A549 (cell line): ENCODE results near the gene MAL. TPM values are rescaled to one million over a fixed set of nuclear protein-coding genes. Genes with fewer than 3 reads are reported as not detected.

Source experiments
- ATAC-seq, 2 experiments: fragments of 200-7000 bp in 1 of 2; fragments of >200 bp in 1 of 2; cut with Nextera tagmentation in 1 of 2; cut with Tn5 transposase in 1 of 2; 3 replicates each; pipeline versions ENCODE4 v1.8.0 to v1.9.1; 2018 to 2020; ENCODE audit warnings: mild to moderate bottlenecking in 1 of 2, moderate library complexity in 1 of 2
- CTCF ChIA-PET: fragments of 300-600 bp; sonication (Branson Sonifier 250); formaldehyde crosslinking; extraction: SDS; loops from one replicate; lab custom pipeline; 2021; ENCODE audit warnings: antibody characterized with exemption, inconsistent platforms; lab: Yijun Ruan, JAX
- POLR2A ChIA-PET: fragments of 350-600 bp; formaldehyde crosslinking; extraction: SDS; loops from one replicate; lab custom pipeline; 2021; ENCODE audit warnings: antibody characterized with exemption, inconsistent platforms; lab: Yijun Ruan, JAX
- DNase-seq, 2 experiments: peaks; one replicate each; pipeline versions ENCODE4 v3.0.0 to v3.0.0-alpha.2; 2011 to 2016; ENCODE audit warnings: low read depth in 1 of 2, low spot score in 1 of 2
- FAIRE-seq: peaks from 2 replicates; lab custom pipeline; 2011; peaks lifted over from hg19 to GRCh38; lab: Jason Lieb, UNC
- H3K27ac ChIP-seq, 2 experiments: fragments of >200 bp; sonication (Bioruptor Twin); formaldehyde crosslinking; 3 replicates each; pipeline ENCODE4 v1.5.1; 2016 to 2017
- H3K4me1 ChIP-seq: fragments of >200 bp; sonication (Bioruptor Twin); formaldehyde crosslinking; 3 replicates; pipeline ENCODE4 v1.6.1; 2016
- H3K4me2 ChIP-seq: fragments of >200 bp; sonication (Bioruptor Twin); formaldehyde crosslinking; 3 replicates; pipeline ENCODE4 v1.6.1; 2016
- H3K4me3 ChIP-seq: fragments of >200 bp; sonication (Bioruptor Twin); formaldehyde crosslinking; 3 replicates; pipeline ENCODE4 v1.5.1; 2016
- H3K9me3 ChIP-seq: fragments of >200 bp; sonication (Bioruptor Twin); formaldehyde crosslinking; 3 replicates; pipeline ENCODE4 v1.6.1; 2016
- ATOH8 ChIP-seq: fragments of 250-450 bp; sonication (Bioruptor Pico); IDR thresholded peaks from 2 replicates; pipeline ENCODE4 v1.5.0; 2020; ENCODE audit warnings: low read depth, mild to moderate bottlenecking, moderate library complexity
- BHLHE40 ChIP-seq: IDR thresholded peaks from 2 replicates; pipeline ENCODE4 v1.6.1; 2012; ENCODE audit warnings: low read depth, low read length, inconsistent platforms
- CBX8 ChIP-seq: fragments of 200-600 bp; sonication (generic); IDR thresholded peaks from 2 replicates; pipeline ENCODE4 v1.6.1; 2016
- CEBPB ChIP-seq, 2 experiments: fragments of >200 bp in 1 of 2; sonication (Bioruptor Twin) in 1 of 2; formaldehyde crosslinking in 1 of 2; IDR thresholded peaks; 2 replicates each; pipeline ENCODE4 v1.6.1; 2012 to 2016
- CHD4 ChIP-seq: fragments of 200-600 bp; sonication (generic); IDR thresholded peaks from 2 replicates; pipeline ENCODE4 v1.6.1; 2016; ENCODE audit warnings: antibody characterized with exemption, mild to moderate bottlenecking, borderline replicate concordance
- E2F6 ChIP-seq: IDR thresholded peaks from 2 replicates; pipeline ENCODE4 v1.6.1; 2012; ENCODE audit warnings: low read depth, borderline replicate concordance
- ELK1 ChIP-seq: fragments of 150-350 bp; IDR thresholded peaks from 2 replicates; pipeline ENCODE4 v1.6.1; 2014; ENCODE audit warnings: low read depth, mild to moderate bottlenecking, low read length
- EP300 ChIP-seq, 2 experiments: fragments of >200 bp; sonication (Bioruptor Twin); formaldehyde crosslinking; IDR thresholded peaks; 2 replicates in 1 of 2; 3 replicates in 1 of 2; pipeline ENCODE4 v1.6.1; 2016 to 2017
- FOSL2 ChIP-seq, 2 experiments: fragments of 450-650 bp in 1 of 2; fragments of >200 bp in 1 of 2; sonication (Bioruptor Twin) in 1 of 2; formaldehyde crosslinking; IDR thresholded peaks; 2 replicates each; pipeline versions ENCODE4 v1.5.0 to v1.6.1; 2016 to 2020; ENCODE audit warnings: mild to moderate bottlenecking in 1 of 2, moderate library complexity in 1 of 2
- GATA3 ChIP-seq: IDR thresholded peaks from 2 replicates; pipeline ENCODE4 v1.6.1; 2012; ENCODE audit warnings: borderline replicate concordance
- HOXA7 ChIP-seq: fragments of 250-450 bp; sonication (Bioruptor Pico); IDR thresholded peaks from 2 replicates; pipeline ENCODE4 v1.5.0; 2020; ENCODE audit warnings: mild to moderate bottlenecking, moderate library complexity
- HOXB13 ChIP-seq: fragments of 250-450 bp; sonication (Bioruptor Pico); IDR thresholded peaks from 2 replicates; pipeline ENCODE4 v1.5.0; 2020; ENCODE audit warnings: low read depth, mild to moderate bottlenecking, moderate library complexity
- JUN ChIP-seq, 2 experiments: fragments of >200 bp; sonication (Bioruptor Twin); formaldehyde crosslinking; IDR thresholded peaks; 2 replicates in 1 of 2; 3 replicates in 1 of 2; pipeline ENCODE4 v1.6.1; 2016 to 2017
- JUNB ChIP-seq: fragments of >200 bp; sonication (Bioruptor Twin); formaldehyde crosslinking; IDR thresholded peaks from 2 replicates; pipeline ENCODE4 v1.6.1; 2016
- MAFK ChIP-seq: fragments of 450-650 bp; IDR thresholded peaks from 2 replicates; pipeline ENCODE4 v1.6.1; 2014; ENCODE audit not compliant: partially characterized antibody
- MAX ChIP-seq: IDR thresholded peaks from 2 replicates; pipeline ENCODE4 v1.6.1; 2012
- NPAS2 ChIP-seq: fragments of 250-450 bp; sonication (Bioruptor Pico); IDR thresholded peaks from 2 replicates; pipeline ENCODE4 v1.8.0; 2022; ENCODE audit warnings: mild to moderate bottlenecking, moderate library complexity, borderline replicate concordance
- NR3C1 ChIP-seq: fragments of >200 bp; sonication (Bioruptor Twin); formaldehyde crosslinking; IDR thresholded peaks from 3 replicates; pipeline ENCODE4 v1.6.1; 2017
- PBX3 ChIP-seq: IDR thresholded peaks from 2 replicates; pipeline ENCODE4 v1.6.1; 2012
- PHF8 ChIP-seq: fragments of 200-600 bp; sonication (generic); IDR thresholded peaks from 2 replicates; pipeline ENCODE4 v1.6.1; 2016; ENCODE audit warnings: low read depth, mild to moderate bottlenecking, antibody characterized with exemption, moderate library complexity, borderline replicate concordance
- POLR2A ChIP-seq: IDR thresholded peaks from 2 replicates; pipeline ENCODE4 v1.6.1; 2012; ENCODE audit warnings: mild to moderate bottlenecking, low read length
- RAD21 ChIP-seq, 2 experiments: fragments of >200 bp in 1 of 2; sonication (Bioruptor Twin) in 1 of 2; formaldehyde crosslinking in 1 of 2; IDR thresholded peaks in 1 of 2; conservative IDR thresholded peaks in 1 of 2; 2 replicates in 1 of 2; 3 replicates in 1 of 2; pipeline ENCODE4 v1.6.1; 2012 to 2018; ENCODE audit warnings: inconsistent platforms in 1 of 2
- RNF2 ChIP-seq: fragments of 200-600 bp; sonication (generic); IDR thresholded peaks from 2 replicates; pipeline ENCODE4 v1.6.1; 2016; ENCODE audit warnings: low read depth, mild to moderate bottlenecking, antibody characterized with exemption, moderate library complexity, borderline replicate concordance
- SREBF2 ChIP-seq: fragments of 450-650 bp; IDR thresholded peaks from 2 replicates; pipeline ENCODE4 v1.6.1; 2014; ENCODE audit warnings: mild to moderate bottlenecking, moderate library complexity
- TFCP2L1 ChIP-seq: fragments of 250-450 bp; sonication (Bioruptor Pico); IDR thresholded peaks from 2 replicates; pipeline ENCODE4 v1.5.0; 2021; ENCODE audit warnings: mild to moderate bottlenecking
- ZC3H11A ChIP-seq: fragments of 450-650 bp; IDR thresholded peaks from 2 replicates; pipeline ENCODE4 v1.6.1; 2014; ENCODE audit warnings: antibody characterized with exemption, mild to moderate bottlenecking
- WGBS: methylation state at CpG from one replicate; pipeline ENCODE4 v1.1.6; 2017; ENCODE audit errors: missing lambda C conversion rate; 5-methylcytosine and 5-hydroxymethylcytosine counted together
- polyA plus RNA-seq, 4 experiments: library from polyadenylated mRNA; depleted of rRNA in 3 of 4; stranded (reverse); fragments of >200 nt; fragmentation: RNase III in 1 of 4; extraction: RNeasy Plus Mini Kit Qiagen cat#74134 plus additional on column Dnase treatment in 1 of 4; gene quantifications; 2 replicates in 3 of 4; 3 replicates in 1 of 4; pipeline ENCODE4 v1.2.3, GENCODE V29; 2011 to 2017

The MAL gene
- polyA plus RNA-seq, 2 of the 4 experiments (the other 2 are of a cell fraction): not detected

GRCh38 chr2:95002498-95002897, 23.0 kb upstream of the MAL start:
- DNase-seq (no peak), ATAC-seq (no peak), FAIRE-seq (no peak)
- 71% methylated on average over 5 of the region's 5 CpGs for WGBS
- CTCF ChIA-PET: interaction anchor here (1.1 to 1.8 kb wide), 4 partner anchors 9 to 17 kb away, joined by 3 to 6 read pairs (median 3); no protein-coding TSS in a partner anchor
- no peak overlapping the region for H3K27ac ChIP-seq
- no peak overlapping the region for H3K4me3 ChIP-seq
- no peaks in the 10 kb centered on the region for H3K9me3 ChIP-seq
- no peaks in the 10 kb centered on the region for H3K4me1 ChIP-seq
- H3K4me2 ChIP-seq: no peak overlapping the region
- POLR2A ChIA-PET: no interaction called here
- TF ChIP-seq GATA3 (no peak), ZC3H11A (no peak), NPAS2 (CRISPR knock-in tag) (no peak), ATOH8 (no peak), ELK1 (no peak), MAFK (no peak), NR3C1 (no peak)
- TF ChIP-seq, all 56 proteins: peak for 0

- FAIRE-seq: no peak
- Histone ChIP-seq H3K4me2 (no peak overlapping the region), H3K4me1 (no peaks in the 10 kb centered on the region)
- TF ChIP-seq CBX8 (no peak), RAD21 (conservative IDR thresholded peaks at IDR 0.05 in 1 of 2, IDR thresholded peaks at IDR 0.05 in 1 of 2) (no peak), HOXA7 (CRISPR knock-in tag) (no peak), PBX3 (no peak), EP300 (IDR thresholded peaks at IDR 0.05) (no peak), E2F6 (no peak)
- TF ChIP-seq, all 56 proteins: peak for 0
- Histone ChIP-seq H3K4me3 (no peak overlapping the region), H3K9me3 (no peaks in the 10 kb centered on the region), H3K27ac (no peak overlapping the region)
- CTCF ChIA-PET: interaction anchor here (1.8 kb wide), 1 partner anchor 18 kb away, joined by 6 read pairs; no protein-coding TSS in a partner anchor
- ATAC-seq: no peak
- DNase-seq: no peak
- POLR2A ChIA-PET: no interaction called here
- WGBS: 35% methylated on average over 5 of the region's 5 CpGs
These were observed 21.2 kb upstream of the MAL start for GRCh38 chr2:95004287-95004686.

- FAIRE-seq: no peak
- ATAC-seq: no peak
- H3K4me2 ChIP-seq: no peak overlapping the region
- no peak for DNase-seq
- H3K4me3 ChIP-seq: no peak overlapping the region
- H3K4me1 ChIP-seq: no peaks in the 10 kb centered on the region
- no peak overlapping the region for H3K27ac ChIP-seq
- TF ChIP-seq RNF2 (no peak), CBX8 (no peak), HOXB13 (CRISPR knock-in tag) (no peak), JUN (IDR thresholded peaks at IDR 0.05) (no peak), PHF8 (no peak), ELK1 (no peak), MAX (no peak), SREBF2 (no peak), JUNB (no peak), BHLHE40 (no peak), FOSL2 (IDR thresholded peaks at IDR 0.05) (no peak), FOSL2 (CRISPR knock-in tag; IDR thresholded peaks at IDR 0.05) (no peak), CHD4 (no peak), RAD21 (conservative IDR thresholded peaks at IDR 0.05 in 1 of 2, IDR thresholded peaks at IDR 0.05 in 1 of 2) (no peak), PBX3 (no peak), CEBPB (IDR thresholded peaks at IDR 0.05) (no peak), POLR2A (no peak), TFCP2L1 (CRISPR knock-in tag) (no peak), NPAS2 (CRISPR knock-in tag) (no peak)
- CTCF ChIA-PET: no interaction called here
- WGBS: 46% methylated on average over 8 of the region's 8 CpGs
- H3K9me3 ChIP-seq: no peaks in the 10 kb centered on the region
- POLR2A ChIA-PET: no interaction called here
These were observed 20.8 kb upstream of the MAL start for GRCh38 chr2:95004711-95005110.
